ENCODE data around the gene IRF5.
"Not testable (repeated sequence)": the region's sequence is repeated elsewhere in the genome, so short reads cannot be mapped to it uniquely, and the experiment has no call there.

The IRF5 gene

DNA sequence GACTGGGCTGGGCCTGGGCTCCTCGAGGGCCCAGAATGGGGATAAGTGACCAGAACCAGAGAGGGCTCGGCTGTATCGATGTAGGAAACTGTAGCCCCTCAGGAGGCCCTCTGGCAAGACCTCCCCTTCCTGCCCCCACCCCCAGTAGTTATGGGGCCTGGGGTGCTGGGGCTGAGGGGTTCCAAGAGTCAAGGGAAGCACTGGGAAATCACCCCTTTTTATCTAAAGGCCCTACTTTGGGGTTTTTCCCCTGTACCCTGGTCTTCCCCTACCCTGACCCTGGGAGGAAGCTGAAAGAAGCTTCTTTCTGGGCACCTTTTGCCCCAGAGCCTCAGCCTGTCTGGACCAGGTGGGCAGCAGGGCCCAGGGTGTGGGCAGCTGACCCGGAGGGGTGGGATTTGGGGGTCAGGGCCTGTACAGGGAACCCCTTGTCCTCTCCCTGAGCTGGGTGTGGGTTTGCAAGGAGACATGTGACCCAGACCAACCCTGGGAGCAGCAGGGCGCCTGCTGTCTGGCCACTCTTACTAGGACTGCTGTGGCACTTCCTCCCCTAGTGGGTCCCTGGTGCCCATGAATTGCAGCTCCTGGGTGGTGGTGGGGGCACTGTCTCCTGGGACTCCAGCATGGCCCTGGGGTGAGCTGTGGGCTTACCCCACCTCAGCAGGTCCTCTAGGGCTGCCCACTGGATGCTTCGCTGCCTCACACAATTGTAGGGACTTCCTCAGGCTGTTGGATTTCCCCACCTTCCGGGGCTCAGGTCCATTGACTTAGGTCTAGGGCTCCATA lies 1.5 kb downstream of the IRF5 start:
- Histone ChIP-seq H3K36me3 (ENCODE audit: insufficient read depth, low read length) (no peaks in the 10 kb centered on the region), H3K9ac (ENCODE audit: low read depth, low read length) (no peak overlapping the region), H3K9me3 (replicated peaks; ENCODE audit: low read length) (no peaks in the 10 kb centered on the region), H3K4me3 (ENCODE audit: low read length) (no peak overlapping the region), H3K4me2 (ENCODE audit: low read length) (no peak overlapping the region), H3K4me1 (ENCODE audit: control insufficient read depth, insufficient read depth, low read length) (peaks cover 13% of the 10 kb centered on the region), H3K27me3 (ENCODE audit: control insufficient read depth, insufficient read depth, low read length) (peaks cover 67% of the 10 kb centered on the region)

DNA sequence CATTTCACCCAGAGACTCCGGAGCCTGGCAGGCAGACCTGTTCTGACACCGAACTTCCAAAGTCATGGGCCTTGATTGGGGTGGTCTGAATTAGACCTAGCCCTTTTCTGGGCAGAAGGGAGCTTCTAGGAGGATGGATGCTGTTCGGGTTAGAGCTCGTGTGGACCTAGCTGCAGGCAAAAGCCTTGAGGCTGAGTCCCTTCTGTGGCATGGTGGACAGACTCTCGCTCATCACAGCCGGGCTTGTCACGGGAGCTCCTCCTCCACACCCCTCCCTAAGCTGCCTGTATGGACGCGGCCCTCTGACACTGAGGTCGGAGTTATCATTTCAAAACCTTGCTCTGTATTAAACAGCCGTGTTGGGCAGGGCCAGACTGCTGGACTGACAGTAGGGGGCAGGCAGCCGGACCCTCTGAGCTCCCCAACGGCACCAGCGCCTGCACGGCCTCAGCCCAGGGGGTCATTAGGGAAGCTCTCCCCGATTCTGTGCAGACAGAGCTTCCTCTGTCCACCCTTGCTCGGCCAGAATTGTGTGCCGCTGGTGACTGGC lies 2.2 kb downstream of the IRF5 start:
- H3K9me3 ChIP-seq (replicated peaks; ENCODE audit: low read length): no peaks in the 10 kb centered on the region
- H3K4me1 ChIP-seq (ENCODE audit: control insufficient read depth, insufficient read depth, low read length): peaks cover 13% of the 10 kb centered on the region
- no peak overlapping the region for H3K4me2 ChIP-seq (ENCODE audit: low read length)
- H3K27me3 ChIP-seq (ENCODE audit: control insufficient read depth, insufficient read depth, low read length): peaks cover 62% of the 10 kb centered on the region
- no peak overlapping the region for H3K9ac ChIP-seq (ENCODE audit: low read depth, low read length)
- H3K36me3 ChIP-seq (ENCODE audit: insufficient read depth, low read length): no peaks in the 10 kb centered on the region
- H3K4me3 ChIP-seq (ENCODE audit: low read length): no peak overlapping the region

DNA sequence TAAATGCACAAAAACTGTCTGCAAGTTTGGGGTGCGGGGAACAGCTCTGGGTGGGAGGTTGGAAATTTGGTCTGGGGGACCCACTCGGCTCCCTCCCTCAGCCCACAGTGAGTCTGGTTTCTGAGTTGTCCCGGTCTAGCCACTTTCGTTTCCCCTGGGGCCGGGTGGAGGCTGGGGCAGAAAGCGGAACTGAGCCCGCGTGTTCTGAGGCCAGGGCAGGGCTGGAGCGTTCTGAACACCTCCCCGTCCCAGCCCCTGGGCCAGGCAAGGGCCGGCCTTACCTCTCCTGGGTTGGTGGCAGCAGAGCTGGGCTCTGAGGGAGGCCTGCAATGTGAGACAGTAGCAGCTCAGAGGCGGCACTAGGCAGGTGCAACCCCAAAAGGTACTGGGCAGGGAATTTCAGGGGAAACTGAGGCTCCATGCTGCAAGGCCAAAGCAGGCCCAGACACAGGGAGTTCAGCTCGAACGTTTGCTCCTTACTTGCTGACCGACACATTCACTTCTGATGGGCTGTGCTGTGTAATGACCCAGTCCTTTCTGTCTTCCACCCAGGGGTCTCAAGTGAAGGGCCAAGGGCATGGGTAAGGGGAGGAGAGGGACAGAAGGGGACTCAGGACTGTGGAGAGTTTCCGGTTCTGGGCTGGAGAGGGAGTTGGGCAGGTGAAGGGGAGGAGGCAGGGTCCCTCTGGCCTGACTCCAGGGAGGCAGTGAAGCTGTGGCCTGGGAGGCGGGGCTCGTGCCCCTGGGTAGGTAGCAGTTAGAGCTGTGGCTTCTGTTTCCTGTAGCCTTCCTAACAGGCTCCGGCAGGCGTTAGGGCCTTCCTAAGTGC lies 3.0 kb downstream of the IRF5 start:
- Histone ChIP-seq H3K4me3 (ENCODE audit: low read length) (no peak overlapping the region), H3K4me1 (ENCODE audit: control insufficient read depth, insufficient read depth, low read length) (peaks cover 13% of the 10 kb centered on the region), H3K36me3 (ENCODE audit: insufficient read depth, low read length) (no peaks in the 10 kb centered on the region), H3K27me3 (ENCODE audit: control insufficient read depth, insufficient read depth, low read length) (peaks cover 54% of the 10 kb centered on the region), H3K9ac (ENCODE audit: low read depth, low read length) (no peak overlapping the region), H3K4me2 (ENCODE audit: low read length) (no peak overlapping the region), H3K9me3 (replicated peaks; ENCODE audit: low read length) (no peaks in the 10 kb centered on the region)

DNA sequence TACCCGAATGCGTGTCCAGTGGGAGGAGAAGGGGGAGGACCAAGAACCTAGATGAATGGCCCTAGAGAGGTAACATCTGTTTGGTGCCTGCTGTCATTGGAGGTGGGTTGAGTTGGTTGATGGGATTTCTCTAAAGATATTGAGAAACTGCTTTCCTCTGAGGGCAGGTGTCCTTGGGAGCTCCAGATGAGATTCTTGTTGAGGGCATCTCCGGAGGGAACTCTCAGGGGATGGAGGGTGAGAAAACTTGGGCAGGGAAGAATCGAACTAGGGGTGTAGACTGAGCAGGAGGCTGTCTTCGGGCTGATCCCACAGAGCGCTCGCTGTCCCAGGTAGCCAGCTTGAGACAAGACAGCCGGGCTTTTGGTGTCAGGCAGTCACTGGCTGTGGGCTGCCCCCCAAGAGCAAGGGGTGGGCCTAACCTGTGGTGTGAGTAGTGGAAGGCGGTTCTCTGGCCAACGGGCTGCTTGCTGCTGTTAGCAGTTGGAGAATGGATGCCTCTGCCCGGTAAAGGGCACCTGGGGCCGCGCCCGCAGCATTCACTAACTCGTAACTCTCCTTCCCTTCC lies 3.7 kb downstream of the IRF5 start:
- Histone ChIP-seq H3K9ac (ENCODE audit: low read depth, low read length) (no peak overlapping the region), H3K36me3 (ENCODE audit: insufficient read depth, low read length) (no peaks in the 10 kb centered on the region), H3K4me3 (ENCODE audit: low read length) (no peak overlapping the region), H3K9me3 (replicated peaks; ENCODE audit: low read length) (no peaks in the 10 kb centered on the region), H3K4me2 (ENCODE audit: low read length) (no peak overlapping the region), H3K4me1 (ENCODE audit: control insufficient read depth, insufficient read depth, low read length) (peaks cover 13% of the 10 kb centered on the region), H3K27me3 (ENCODE audit: control insufficient read depth, insufficient read depth, low read length) (peaks cover 52% of the 10 kb centered on the region)

DNA sequence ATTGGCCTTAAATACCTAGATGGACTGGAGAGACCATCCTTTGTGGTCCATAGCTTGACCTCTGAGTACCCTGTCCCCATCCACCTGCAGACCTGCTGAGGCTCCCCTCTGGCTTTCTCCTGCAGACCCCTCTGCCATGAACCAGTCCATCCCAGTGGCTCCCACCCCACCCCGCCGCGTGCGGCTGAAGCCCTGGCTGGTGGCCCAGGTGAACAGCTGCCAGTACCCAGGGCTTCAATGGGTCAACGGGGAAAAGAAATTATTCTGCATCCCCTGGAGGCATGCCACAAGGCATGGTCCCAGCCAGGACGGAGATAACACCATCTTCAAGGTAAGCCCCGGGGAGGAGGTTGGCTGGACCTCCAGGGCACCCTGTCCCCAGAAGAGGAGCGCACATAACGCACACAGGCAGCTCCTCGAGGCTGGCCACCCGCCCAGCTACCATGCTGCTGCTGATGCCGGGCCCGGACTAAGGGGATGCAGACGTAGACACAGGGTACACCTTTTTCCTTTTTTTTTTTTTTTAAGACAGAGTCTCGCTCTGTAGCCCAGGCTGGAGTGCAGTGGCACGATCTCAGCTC lies 4.3 kb downstream of the IRF5 start:
- Histone ChIP-seq H3K9ac (ENCODE audit: low read depth, low read length) (no peak overlapping the region), H3K4me3 (ENCODE audit: low read length) (no peak overlapping the region), H3K36me3 (ENCODE audit: insufficient read depth, low read length) (no peaks in the 10 kb centered on the region), H3K9me3 (replicated peaks; ENCODE audit: low read length) (no peaks in the 10 kb centered on the region), H3K27me3 (ENCODE audit: control insufficient read depth, insufficient read depth, low read length) (peaks cover 46% of the 10 kb centered on the region), H3K4me2 (ENCODE audit: low read length) (no peak overlapping the region), H3K4me1 (ENCODE audit: control insufficient read depth, insufficient read depth, low read length) (peaks cover 13% of the 10 kb centered on the region)

DNA sequence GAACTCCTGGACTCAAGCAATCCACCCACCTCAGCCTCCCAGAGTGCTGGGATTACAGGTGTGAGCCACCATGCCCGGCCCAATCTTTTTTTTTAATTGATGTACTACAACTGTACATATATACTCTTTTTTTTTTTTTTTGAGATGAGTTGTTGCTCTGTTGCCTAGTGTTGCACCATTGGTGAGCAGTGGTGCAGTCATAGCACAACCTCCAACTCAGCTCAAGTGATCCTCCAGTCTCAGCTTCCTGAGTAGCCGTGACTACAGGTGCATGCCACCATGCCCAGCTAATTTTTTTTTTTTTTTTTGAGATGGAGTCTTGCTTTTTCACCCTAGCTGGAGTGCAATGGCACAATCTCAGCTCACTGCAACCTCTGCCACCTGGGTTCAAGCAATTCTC lies 5.5 kb downstream of the IRF5 start:
- H3K9me3 ChIP-seq (replicated peaks; ENCODE audit: low read length); H3K4me1 ChIP-seq (ENCODE audit: control insufficient read depth, insufficient read depth, low read length); H3K4me2 ChIP-seq (ENCODE audit: low read length); H3K36me3 ChIP-seq (ENCODE audit: insufficient read depth, low read length); H3K4me3 ChIP-seq (ENCODE audit: low read length); H3K9ac ChIP-seq (ENCODE audit: low read depth, low read length): not testable (repeated sequence)
- peaks cover 36% of the 10 kb centered on the region for H3K27me3 ChIP-seq (ENCODE audit: control insufficient read depth, insufficient read depth, low read length)

DNA sequence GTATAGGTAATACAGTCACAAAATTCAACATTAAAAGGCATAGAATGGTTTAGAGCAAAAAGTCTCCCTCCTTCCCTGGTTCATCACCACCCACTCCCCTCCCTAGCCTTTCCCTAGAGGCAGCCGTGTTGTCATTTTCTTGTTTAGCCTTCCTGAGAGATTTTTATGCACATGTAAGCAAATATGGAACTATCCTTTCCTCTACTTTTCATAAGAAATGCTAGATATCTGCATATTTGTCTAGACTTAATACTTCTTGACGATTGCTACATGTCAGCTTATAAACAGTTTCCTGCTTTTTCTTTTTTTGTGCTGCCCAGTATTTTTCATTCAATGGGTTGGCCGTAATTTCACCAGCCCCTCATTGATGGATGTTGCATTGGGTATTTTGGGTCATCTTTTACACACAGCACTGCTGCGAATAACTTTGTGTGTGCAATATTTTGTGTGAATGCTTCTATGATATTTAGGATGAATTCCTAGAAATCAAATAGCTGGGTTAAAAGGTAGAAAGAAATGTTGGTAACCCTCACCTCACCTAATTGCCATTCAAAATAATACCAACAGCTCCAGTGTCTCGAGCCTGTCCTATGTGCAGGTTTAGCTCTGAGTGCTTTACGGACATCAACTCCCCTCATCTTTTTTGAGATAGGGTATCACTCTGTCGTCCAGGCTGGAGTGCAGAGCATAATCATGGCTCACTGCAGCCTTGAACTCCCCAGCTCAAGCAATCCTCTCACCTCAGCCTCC lies 6.9 kb downstream of the IRF5 start:
- Histone ChIP-seq H3K27me3 (ENCODE audit: control insufficient read depth, insufficient read depth, low read length) (peaks cover 26% of the 10 kb centered on the region), H3K4me2 (ENCODE audit: low read length) (no peak overlapping the region), H3K4me1 (ENCODE audit: control insufficient read depth, insufficient read depth, low read length) (no peaks in the 10 kb centered on the region), H3K36me3 (ENCODE audit: insufficient read depth, low read length) (no peaks in the 10 kb centered on the region), H3K9ac (ENCODE audit: low read depth, low read length) (no peak overlapping the region), H3K4me3 (ENCODE audit: low read length) (no peak overlapping the region), H3K9me3 (replicated peaks; ENCODE audit: low read length) (no peaks in the 10 kb centered on the region)

DNA sequence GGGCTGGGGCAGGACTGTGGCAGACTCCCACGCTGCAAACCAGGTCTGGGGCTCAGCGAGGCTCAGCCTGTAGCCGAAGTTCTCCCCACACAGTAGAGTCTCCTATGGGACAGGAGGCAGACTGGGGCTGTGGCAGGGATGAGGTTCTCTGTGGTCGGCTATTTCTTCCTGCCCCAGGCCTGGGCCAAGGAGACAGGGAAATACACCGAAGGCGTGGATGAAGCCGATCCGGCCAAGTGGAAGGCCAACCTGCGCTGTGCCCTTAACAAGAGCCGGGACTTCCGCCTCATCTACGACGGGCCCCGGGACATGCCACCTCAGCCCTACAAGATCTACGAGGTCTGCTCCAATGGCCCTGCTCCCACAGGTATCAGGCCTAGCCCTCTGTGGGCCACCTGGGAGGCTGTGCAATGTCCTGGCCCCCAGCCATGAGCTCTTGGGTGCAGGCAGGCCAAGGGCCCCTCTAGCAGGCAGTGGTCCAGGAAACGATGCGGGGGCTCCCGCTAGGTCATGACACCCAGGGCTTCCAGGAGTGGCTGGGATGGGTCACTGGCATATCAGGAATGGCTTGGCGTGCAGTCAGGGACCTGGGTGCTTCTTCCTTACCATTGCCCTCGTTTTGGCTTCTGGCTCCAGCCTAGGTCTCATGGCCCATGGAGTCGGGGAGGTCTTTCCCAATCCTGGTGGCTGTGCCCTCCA lies 8.1 kb downstream of the IRF5 start:
- H3K36me3 ChIP-seq (ENCODE audit: insufficient read depth, low read length): no peaks in the 10 kb centered on the region
- H3K9me3 ChIP-seq (replicated peaks; ENCODE audit: low read length): no peaks in the 10 kb centered on the region
- H3K4me1 ChIP-seq (ENCODE audit: control insufficient read depth, insufficient read depth, low read length): no peaks in the 10 kb centered on the region
- no peak overlapping the region for H3K4me3 ChIP-seq (ENCODE audit: low read length)
- no peak overlapping the region for H3K9ac ChIP-seq (ENCODE audit: low read depth, low read length)
- peaks cover 14% of the 10 kb centered on the region for H3K27me3 ChIP-seq (ENCODE audit: control insufficient read depth, insufficient read depth, low read length)
- H3K4me2 ChIP-seq (ENCODE audit: low read length): no peak overlapping the region

DNA sequence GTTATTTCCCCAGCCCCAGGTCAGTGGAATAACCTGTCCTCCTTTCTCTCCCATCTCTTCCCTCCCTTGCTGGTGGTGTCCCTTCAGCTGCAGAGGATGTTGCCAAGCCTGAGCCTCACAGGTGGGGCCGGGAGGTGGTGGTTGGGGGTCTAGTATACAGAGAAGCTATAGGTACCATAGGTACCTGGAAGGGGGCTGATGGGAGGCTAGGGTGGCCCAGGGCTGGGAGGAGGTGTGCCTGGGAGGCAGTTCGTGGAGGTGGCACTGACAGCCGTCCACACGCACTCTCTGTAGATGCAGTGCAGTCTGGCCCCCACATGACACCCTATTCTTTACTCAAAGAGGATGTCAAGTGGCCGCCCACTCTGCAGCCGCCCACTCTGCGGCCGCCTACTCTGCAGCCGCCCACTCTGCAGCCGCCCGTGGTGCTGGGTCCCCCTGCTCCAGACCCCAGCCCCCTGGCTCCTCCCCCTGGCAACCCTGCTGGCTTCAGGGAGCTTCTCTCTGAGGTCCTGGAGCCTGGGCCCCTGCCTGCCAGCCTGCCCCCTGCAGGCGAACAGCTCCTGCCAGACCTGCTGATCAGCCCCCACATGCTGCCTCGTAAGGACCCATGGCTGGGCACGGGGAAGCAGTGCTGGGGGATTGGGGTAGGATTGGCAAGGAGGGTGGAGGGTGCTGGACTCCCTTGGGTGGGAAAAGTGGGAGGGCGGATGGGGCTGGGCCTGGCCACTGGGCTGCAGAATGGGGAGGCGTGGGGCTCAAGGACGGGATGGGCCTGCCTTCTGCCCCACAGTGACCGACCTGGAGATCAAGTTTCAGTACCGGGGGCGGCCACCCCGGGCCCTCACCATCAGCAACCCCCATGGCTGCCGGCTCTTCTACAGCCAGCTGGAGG lies 9.5 kb downstream of the IRF5 start:
- Histone ChIP-seq H3K4me3 (ENCODE audit: low read length) (no peak overlapping the region), H3K9me3 (replicated peaks; ENCODE audit: low read length) (no peaks in the 10 kb centered on the region), H3K36me3 (ENCODE audit: insufficient read depth, low read length) (peaks cover 5% of the 10 kb centered on the region), H3K27me3 (ENCODE audit: control insufficient read depth, insufficient read depth, low read length) (peaks cover under 1% of the 10 kb centered on the region), H3K4me2 (ENCODE audit: low read length) (no peak overlapping the region), H3K9ac (ENCODE audit: low read depth, low read length) (no peak overlapping the region), H3K4me1 (ENCODE audit: control insufficient read depth, insufficient read depth, low read length) (no peaks in the 10 kb centered on the region)

DNA sequence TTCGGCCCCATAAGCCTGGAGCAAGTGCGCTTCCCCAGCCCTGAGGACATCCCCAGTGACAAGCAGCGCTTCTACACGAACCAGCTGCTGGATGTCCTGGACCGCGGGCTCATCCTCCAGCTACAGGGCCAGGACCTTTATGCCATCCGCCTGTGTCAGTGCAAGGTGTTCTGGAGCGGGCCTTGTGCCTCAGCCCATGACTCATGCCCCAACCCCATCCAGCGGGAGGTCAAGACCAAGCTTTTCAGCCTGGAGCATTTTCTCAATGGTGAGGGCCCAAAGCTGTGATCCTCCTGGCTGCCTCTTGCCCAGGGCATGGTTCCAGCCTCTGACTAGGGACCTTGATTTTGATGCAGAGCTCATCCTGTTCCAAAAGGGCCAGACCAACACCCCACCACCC lies 10.1 kb downstream of the IRF5 start:
- Histone ChIP-seq H3K9ac (ENCODE audit: low read depth, low read length) (no peak overlapping the region), H3K4me1 (ENCODE audit: control insufficient read depth, insufficient read depth, low read length) (no peaks in the 10 kb centered on the region)

More for the DNA sequence above, 10.1 kb downstream of the IRF5 start:
- H3K9me3 ChIP-seq (replicated peaks; ENCODE audit: low read length): no peaks in the 10 kb centered on the region
- H3K27me3 ChIP-seq (ENCODE audit: control insufficient read depth, insufficient read depth, low read length): no peaks in the 10 kb centered on the region
- peaks cover 12% of the 10 kb centered on the region for H3K36me3 ChIP-seq (ENCODE audit: insufficient read depth, low read length)
- H3K4me2 ChIP-seq (ENCODE audit: low read length): no peak overlapping the region
- no peak overlapping the region for H3K4me3 ChIP-seq (ENCODE audit: low read length)
